Measurements from ENCODE around the gene RC3H2. TPM values are rescaled to one million over a fixed set of nuclear protein-coding genes. Genes with fewer than 3 reads are reported as not detected.
"Not testable (repeated sequence)": the region's sequence is repeated elsewhere in the genome, so short reads cannot be mapped to it uniquely, and the experiment has no call there.

Gene RC3H2
- total and polyA plus RNA-seq, 9 donors, result 10.2 to 40.9 (median 31.7) TPM

- no peaks in the 10 kb centered on the region for H3K36me3 ChIP-seq
- H3K4me1 ChIP-seq (ENCODE audit: insufficient read depth), result no peaks in the 10 kb centered on the region
- intact Hi-C loops (cut with DNase I), result no loop called here
- no peak overlapping the region for H3K4me3 ChIP-seq
- no peak for DNase-seq
- no peaks in the 10 kb centered on the region for H3K9me3 ChIP-seq
- H3K27ac ChIP-seq, result no peak overlapping the region
- TF ChIP-seq, protein P1, sequence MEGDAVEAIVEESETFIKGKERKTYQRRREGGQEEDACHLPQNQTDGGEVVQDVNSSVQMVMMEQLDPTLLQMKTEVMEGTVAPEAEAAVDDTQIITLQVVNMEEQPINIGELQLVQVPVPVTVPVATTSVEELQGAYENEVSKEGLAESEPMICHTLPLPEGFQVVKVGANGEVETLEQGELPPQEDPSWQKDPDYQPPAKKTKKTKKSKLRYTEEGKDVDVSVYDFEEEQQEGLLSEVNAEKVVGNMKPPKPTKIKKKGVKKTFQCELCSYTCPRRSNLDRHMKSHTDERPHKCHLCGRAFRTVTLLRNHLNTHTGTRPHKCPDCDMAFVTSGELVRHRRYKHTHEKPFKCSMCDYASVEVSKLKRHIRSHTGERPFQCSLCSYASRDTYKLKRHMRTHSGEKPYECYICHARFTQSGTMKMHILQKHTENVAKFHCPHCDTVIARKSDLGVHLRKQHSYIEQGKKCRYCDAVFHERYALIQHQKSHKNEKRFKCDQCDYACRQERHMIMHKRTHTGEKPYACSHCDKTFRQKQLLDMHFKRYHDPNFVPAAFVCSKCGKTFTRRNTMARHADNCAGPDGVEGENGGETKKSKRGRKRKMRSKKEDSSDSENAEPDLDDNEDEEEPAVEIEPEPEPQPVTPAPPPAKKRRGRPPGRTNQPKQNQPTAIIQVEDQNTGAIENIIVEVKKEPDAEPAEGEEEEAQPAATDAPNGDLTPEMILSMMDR (IDR thresholded peaks at IDR 0.05), result no peak
- TF ChIP-seq EP300 (IDR thresholded peaks at IDR 0.05) (no peak), POLR2A (IDR thresholded peaks at IDR 0.05) (no peak)
- 48 to 52% (median 52%) methylated on average over 3 of the region's 3 CpGs for WGBS, 3 donors
- no peaks in the 10 kb centered on the region for H3K27me3 ChIP-seq
These were observed 60.0 kb downstream of the RC3H2 start for GRCh38 chr9:122845116-122845515.

DNA sequence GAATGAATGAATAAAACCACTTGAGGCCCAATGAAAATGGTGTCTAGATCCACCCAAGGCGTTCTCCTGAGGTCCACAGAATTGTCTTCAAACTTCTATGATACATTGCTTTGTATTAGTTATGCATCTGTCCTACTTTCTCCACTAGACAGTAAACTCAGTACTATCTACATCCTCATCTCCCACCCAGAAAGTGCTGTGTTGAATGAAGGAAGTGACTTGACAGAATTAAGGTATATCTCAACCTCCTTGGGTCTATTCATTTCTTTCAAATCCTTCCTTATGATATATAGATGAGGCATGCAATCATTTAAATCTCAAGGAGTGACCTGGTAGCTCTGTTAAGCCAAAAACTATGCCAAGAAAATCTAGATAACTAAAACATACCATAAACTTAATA is 61.0 kb downstream of the RC3H2 start:
- Histone ChIP-seq H3K27ac (no peak overlapping the region), H3K9me3 (no peaks in the 10 kb centered on the region), H3K4me3 (no peak overlapping the region), H3K27me3 (no peaks in the 10 kb centered on the region), H3K4me1 (ENCODE audit: insufficient read depth) (no peaks in the 10 kb centered on the region), H3K36me3 (no peaks in the 10 kb centered on the region)
- TF ChIP-seq EP300 (IDR thresholded peaks at IDR 0.05) (no peak), POLR2A (IDR thresholded peaks at IDR 0.05) (no peak)
- TF ChIP-seq, protein P1 (IDR thresholded peaks at IDR 0.05), result no peak
- 95 to 100% (median 97%) methylated on average over 1 of the region's 1 CpG for WGBS, 3 donors
- intact Hi-C loops (cut with DNase I), result no loop called here
- DNase-seq, result no peak

- intact Hi-C loops (cut with DNase I), result no loop called here
- no peak overlapping the region for H3K27ac ChIP-seq
- WGBS, 3 donors, result 58 to 76% (median 63%) methylated on average over 4 of the region's 4 CpGs
These were observed 63.7 kb downstream of the RC3H2 start for GRCh38 chr9:122841501-122841900.

DNA sequence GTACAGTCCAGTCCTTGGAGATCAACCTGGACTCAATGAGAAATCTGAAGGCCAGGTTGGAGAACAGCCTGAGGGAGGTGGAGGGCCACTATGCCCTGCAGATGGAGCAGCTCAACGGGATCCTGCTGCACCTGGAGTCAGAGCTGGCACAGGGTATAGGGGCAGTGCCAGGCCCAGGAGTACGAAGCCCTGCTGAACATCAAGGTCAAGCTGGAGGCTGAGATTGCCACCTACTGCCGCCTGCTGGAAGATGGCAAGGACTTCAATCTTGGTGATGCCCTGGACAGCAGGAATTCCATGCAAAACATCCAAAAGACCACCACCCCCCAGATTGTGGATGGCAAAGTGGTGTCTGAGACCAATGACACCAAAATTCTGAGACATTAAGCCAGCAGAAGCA is 66.7 kb downstream of the RC3H2 start:
- not testable (repeated sequence) for H3K27me3 ChIP-seq

More at GRCh38 chr9:122841501-122841900, 63.7 kb downstream of the RC3H2 start:
- H3K36me3 ChIP-seq, result no peaks in the 10 kb centered on the region
- TF ChIP-seq, protein P1 (IDR thresholded peaks at IDR 0.05), result no peak
- TF ChIP-seq POLR2A (IDR thresholded peaks at IDR 0.05) (no peak), EP300 (IDR thresholded peaks at IDR 0.05) (no peak)
- H3K27me3 ChIP-seq, result no peaks in the 10 kb centered on the region
- H3K9me3 ChIP-seq, result no peaks in the 10 kb centered on the region
- no peak overlapping the region for H3K4me3 ChIP-seq
- no peaks in the 10 kb centered on the region for H3K4me1 ChIP-seq (ENCODE audit: insufficient read depth)
- DNase-seq, result no peak

GRCh38 chr9:122837266-122837850 is 67.8 kb downstream of the RC3H2 start:
- no peak overlapping the region for H3K27ac ChIP-seq
- no peaks in the 10 kb centered on the region for H3K36me3 ChIP-seq
- no peak overlapping the region for H3K4me3 ChIP-seq
- no peaks in the 10 kb centered on the region for H3K4me1 ChIP-seq (ENCODE audit: insufficient read depth)
- TF ChIP-seq EP300 (IDR thresholded peaks at IDR 0.05), result no peak
- TF ChIP-seq, protein P1 (IDR thresholded peaks at IDR 0.05), result no peak
- no peak for TF ChIP-seq POLR2A (IDR thresholded peaks at IDR 0.05)
- intact Hi-C loops (cut with DNase I), result loop anchor here in 1 of 4 donors (10.0 kb wide), 1 partner anchor 517 kb away; the partner anchor contains the start of gene CRB2
- H3K9me3 ChIP-seq, result no peaks in the 10 kb centered on the region
- H3K27me3 ChIP-seq, result no peaks in the 10 kb centered on the region
- no peak for DNase-seq
- 92 to 93% (median 93%) methylated on average over 14 of the region's 14 CpGs for WGBS, 3 donors

More for the DNA sequence above, 66.7 kb downstream of the RC3H2 start:
- intact Hi-C loops (cut with DNase I), result loop anchor here in 1 of 4 donors (10.0 kb wide), 1 partner anchor 516 kb away; the partner anchor contains the start of gene CRB2
- H3K4me3 ChIP-seq; H3K36me3 ChIP-seq; H3K27ac ChIP-seq; H3K4me1 ChIP-seq (ENCODE audit: insufficient read depth); DNase-seq; H3K9me3 ChIP-seq: not testable (repeated sequence)
- WGBS, 3 donors, result 70 to 84% (median 77%) methylated on average over 3 of the region's 3 CpGs
